22Rv1 (cell line): ENCODE data around the gene CALCA.

Experiments
- ZFX ChIP-seq: fragments of 450-650 bp; IDR thresholded peaks from 2 replicates; pipeline ENCODE4 v1.6.1; 2017; ENCODE audit warnings: antibody characterized with exemption, borderline replicate concordance
- TF ChIP-seq, protein P1 (sequence below): fragments of 450-650 bp; IDR thresholded peaks from 2 replicates; pipeline ENCODE4 v1.5.1; 2017; ENCODE audit warnings: mild to moderate bottlenecking

DNA sequence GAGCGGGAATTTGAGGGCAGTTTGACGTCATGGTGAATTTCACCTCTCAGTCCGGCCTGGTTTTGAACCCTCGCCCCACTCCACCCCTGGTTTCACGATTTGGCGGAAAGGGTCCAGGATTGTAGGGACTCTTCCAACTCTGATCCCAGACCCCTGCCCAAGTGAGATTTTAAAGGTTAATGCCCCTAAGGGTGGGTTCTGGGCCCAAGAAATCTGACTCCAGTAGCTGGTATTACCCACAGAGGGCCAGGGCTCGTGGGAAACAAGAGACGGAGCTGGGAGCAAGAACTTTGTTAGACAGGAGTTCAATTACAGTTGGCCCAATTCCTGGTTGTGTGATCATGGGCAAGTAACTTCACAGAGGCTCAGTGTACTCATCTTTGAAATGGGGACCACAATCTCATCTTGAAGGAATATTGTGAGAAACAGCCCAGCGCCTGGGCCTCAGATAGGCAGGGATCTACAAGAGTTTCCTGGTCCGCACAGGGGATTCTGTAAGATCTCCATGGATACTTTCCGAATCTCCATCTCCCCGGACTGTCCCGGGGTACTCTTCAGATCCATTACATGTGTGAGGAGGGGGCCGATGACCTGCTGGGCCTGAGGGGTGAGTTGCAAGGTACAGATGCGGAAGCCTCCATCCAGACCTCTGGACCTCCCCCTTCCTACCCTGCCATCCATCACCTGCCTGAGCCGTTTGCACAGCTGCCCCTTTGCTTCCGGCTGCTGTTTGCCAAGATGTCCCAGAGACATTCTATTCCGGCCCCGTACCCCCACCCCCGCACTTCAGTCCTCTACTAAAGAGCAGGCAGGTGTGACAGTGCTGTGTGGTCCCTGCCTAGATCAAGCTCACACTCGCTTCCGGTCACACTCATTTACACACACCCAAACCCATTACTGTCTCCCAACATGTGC lies 687 bp upstream of the CALCA start:
- TF ChIP-seq, protein P1, sequence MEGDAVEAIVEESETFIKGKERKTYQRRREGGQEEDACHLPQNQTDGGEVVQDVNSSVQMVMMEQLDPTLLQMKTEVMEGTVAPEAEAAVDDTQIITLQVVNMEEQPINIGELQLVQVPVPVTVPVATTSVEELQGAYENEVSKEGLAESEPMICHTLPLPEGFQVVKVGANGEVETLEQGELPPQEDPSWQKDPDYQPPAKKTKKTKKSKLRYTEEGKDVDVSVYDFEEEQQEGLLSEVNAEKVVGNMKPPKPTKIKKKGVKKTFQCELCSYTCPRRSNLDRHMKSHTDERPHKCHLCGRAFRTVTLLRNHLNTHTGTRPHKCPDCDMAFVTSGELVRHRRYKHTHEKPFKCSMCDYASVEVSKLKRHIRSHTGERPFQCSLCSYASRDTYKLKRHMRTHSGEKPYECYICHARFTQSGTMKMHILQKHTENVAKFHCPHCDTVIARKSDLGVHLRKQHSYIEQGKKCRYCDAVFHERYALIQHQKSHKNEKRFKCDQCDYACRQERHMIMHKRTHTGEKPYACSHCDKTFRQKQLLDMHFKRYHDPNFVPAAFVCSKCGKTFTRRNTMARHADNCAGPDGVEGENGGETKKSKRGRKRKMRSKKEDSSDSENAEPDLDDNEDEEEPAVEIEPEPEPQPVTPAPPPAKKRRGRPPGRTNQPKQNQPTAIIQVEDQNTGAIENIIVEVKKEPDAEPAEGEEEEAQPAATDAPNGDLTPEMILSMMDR = no peak
- TF ChIP-seq ZFX = no peak
